NCI-H187 (cell line): ENCODE results near the gene CWF19L2.
A peak's percentile ranks its signal among the peaks of the same experiment; 100 is the strongest.

Experiments used
- DNase-seq, 2 experiments: peaks; one replicate each; lab custom pipeline; 2025; lab: John Stamatoyannopoulos, UW

The CWF19L2 gene

DNA sequence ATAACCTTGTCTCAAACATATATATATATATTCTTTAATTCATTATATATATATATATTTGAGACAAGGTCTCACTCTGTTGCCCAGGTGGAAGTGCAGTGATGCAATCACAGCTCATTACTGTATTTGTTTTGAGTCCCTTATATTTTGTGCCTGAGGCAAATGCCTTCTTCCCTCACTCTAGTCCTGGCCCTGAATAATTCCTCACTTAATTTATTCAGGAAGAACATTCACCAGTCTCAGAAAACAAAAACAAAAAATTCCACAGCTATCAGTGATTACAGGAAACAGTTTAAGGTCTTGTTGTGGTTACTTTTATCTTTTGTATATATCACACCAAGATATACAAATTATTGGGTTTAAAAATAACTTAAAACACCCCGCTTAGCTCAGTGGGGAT lies 155.7 kb downstream of the CWF19L2 start:
- no peak for DNase-seq

GRCh38 chr11:107293677-107294344 lies 163.8 kb downstream of the CWF19L2 start:
- DNase-seq: peak; percentile 5 to 9

GRCh38 chr11:107282195-107282594 lies 175.4 kb downstream of the CWF19L2 start:
- no peak for DNase-seq
